ENCODE results near the gene CYS1.

- TF ChIP-seq, protein P1, sequence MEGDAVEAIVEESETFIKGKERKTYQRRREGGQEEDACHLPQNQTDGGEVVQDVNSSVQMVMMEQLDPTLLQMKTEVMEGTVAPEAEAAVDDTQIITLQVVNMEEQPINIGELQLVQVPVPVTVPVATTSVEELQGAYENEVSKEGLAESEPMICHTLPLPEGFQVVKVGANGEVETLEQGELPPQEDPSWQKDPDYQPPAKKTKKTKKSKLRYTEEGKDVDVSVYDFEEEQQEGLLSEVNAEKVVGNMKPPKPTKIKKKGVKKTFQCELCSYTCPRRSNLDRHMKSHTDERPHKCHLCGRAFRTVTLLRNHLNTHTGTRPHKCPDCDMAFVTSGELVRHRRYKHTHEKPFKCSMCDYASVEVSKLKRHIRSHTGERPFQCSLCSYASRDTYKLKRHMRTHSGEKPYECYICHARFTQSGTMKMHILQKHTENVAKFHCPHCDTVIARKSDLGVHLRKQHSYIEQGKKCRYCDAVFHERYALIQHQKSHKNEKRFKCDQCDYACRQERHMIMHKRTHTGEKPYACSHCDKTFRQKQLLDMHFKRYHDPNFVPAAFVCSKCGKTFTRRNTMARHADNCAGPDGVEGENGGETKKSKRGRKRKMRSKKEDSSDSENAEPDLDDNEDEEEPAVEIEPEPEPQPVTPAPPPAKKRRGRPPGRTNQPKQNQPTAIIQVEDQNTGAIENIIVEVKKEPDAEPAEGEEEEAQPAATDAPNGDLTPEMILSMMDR (IDR thresholded peaks at IDR 0.05) = peak; percentile 40
- TF ChIP-seq FOXK1 (CRISPR knock-in tag; IDR thresholded peaks at IDR 0.05) (no peak), ESRRA (CRISPR knock-in tag; IDR thresholded peaks at IDR 0.05; ENCODE audit: borderline replicate concordance) (no peak), MXD4 (CRISPR knock-in tag; IDR thresholded peaks at IDR 0.05; ENCODE audit: borderline replicate concordance) (no peak), RELA (CRISPR knock-in tag; IDR thresholded peaks at IDR 0.05; ENCODE audit: borderline replicate concordance) (no peak), FOXP4 (CRISPR knock-in tag; IDR thresholded peaks at IDR 0.05) (no peak), ZBTB43 (CRISPR knock-in tag; IDR thresholded peaks at IDR 0.05) (no peak), JAZF1 (CRISPR knock-in tag; IDR thresholded peaks at IDR 0.05) (no peak), TCF7 (CRISPR knock-in tag; IDR thresholded peaks at IDR 0.05; ENCODE audit: low read depth) (no peak)
Measured at GRCh38 chr2:10124538-10125045, 44.4 kb upstream of the CYS1 start.
